HCT116 (cell line): ENCODE results near the gene STK24. TPM values are rescaled to one million over a fixed set of nuclear protein-coding genes. Genes with fewer than 3 reads are reported as not detected.

Source experiments
- ATAC-seq: fragments of 200-7000 bp; cut with Tn5 transposase; 2 replicates; pipeline ENCODE4 v1.9.1; 2020; ENCODE audit warnings: mild to moderate bottlenecking, moderate library complexity
- BruUV-seq: library from RNA; stranded (reverse); fragments of 400-500 nt; replicated peaks from 2 replicates; lab custom pipeline; 2021; lab: Mats Ljungman, UMichigan
- CTCF ChIA-PET: fragments of 300-600 bp; sonication (Branson Sonifier 250); formaldehyde crosslinking; loops from one replicate; lab custom pipeline; 2021; ENCODE audit warnings: antibody characterized with exemption; lab: Charles Lee
- POLR2A ChIA-PET: fragments of 300-600, 350-600 bp; sonication (Branson Sonifier 250); formaldehyde crosslinking; loops from one replicate; lab custom pipeline; 2021; ENCODE audit warnings: antibody characterized with exemption; lab: Charles Lee
- RAD21 ChIA-PET, 2 experiments: fragments of 300-600 bp; sonication (Branson Sonifier 250); formaldehyde crosslinking; loops; one replicate each; lab custom pipeline; 2023; ENCODE audit warnings: low total read pairs in 2 of 2; ENCODE audit not compliant: uncharacterized antibody in 2 of 2, unreplicated experiment in 2 of 2, low non-redundant PET in 1 of 2; lab: Charles Lee
- DNase-seq: peaks from one replicate; pipeline ENCODE4 v3.0.0-alpha.2; 2010; ENCODE audit warnings: low read depth, low spot score
- H2AFZ ChIP-seq: fragments of 200-600 bp; shearing (Covaris generic), sonication (generic); 2 replicates; pipeline ENCODE4 v1.6.1; 2017; ENCODE audit warnings: low read depth, mixed run types, mixed read lengths, antibody characterized with exemption, low read length; ENCODE audit not compliant: poor library complexity, severe bottlenecking
- H3K27ac ChIP-seq: 2 replicates; pipeline ENCODE4 v1.5.1; 2012; ENCODE audit warnings: low read depth, low read length
- H3K27me3 ChIP-seq: fragments of 200-600 bp; sonication (generic); 2 replicates; pipeline ENCODE4 v1.6.1; 2016; ENCODE audit warnings: mixed run types, low read length, mixed read lengths; ENCODE audit not compliant: insufficient read depth
- H3K36me3 ChIP-seq, 2 experiments: fragments of 200-500 bp in 1 of 2; fragments of 200-600 bp in 1 of 2; sonication (Bioruptor generic) in 1 of 2; sonication (generic) in 1 of 2; 2 replicates each; pipeline versions ENCODE4 v1.5.1 to v1.6.1; 2014 to 2016; ENCODE audit warnings: low read length in 2 of 2, inconsistent platforms in 1 of 2, mixed read lengths in 1 of 2, mixed run types in 1 of 2; ENCODE audit not compliant: insufficient read depth in 2 of 2, control insufficient read depth in 1 of 2
- H3K4me1 ChIP-seq, 2 experiments: fragments of 200-600 bp in 1 of 2; sonication (generic) in 1 of 2; 2 replicates each; pipeline versions ENCODE4 v1.5.1 to v1.6.1; 2012 to 2017; ENCODE audit warnings: low read length in 2 of 2, inconsistent platforms in 1 of 2, mild to moderate bottlenecking in 1 of 2, mixed read lengths in 1 of 2, mixed run types in 1 of 2, moderate library complexity in 1 of 2; ENCODE audit not compliant: insufficient read depth in 2 of 2, control insufficient read depth in 1 of 2
- H3K4me2 ChIP-seq: fragments of 200-600 bp; sonication (generic); 2 replicates; pipeline ENCODE4 v1.6.1; 2017; ENCODE audit warnings: mixed run types, low read length, mixed read lengths
- H3K4me3 ChIP-seq, 2 experiments: fragments of 200-600 bp in 1 of 2; sonication (generic) in 1 of 2; replicated peaks in 1 of 2; 2 replicates each; pipeline ENCODE4 v1.5.1; 2011 to 2016; ENCODE audit warnings: low read length in 2 of 2, control low read depth in 1 of 2, low read depth in 1 of 2, mild to moderate bottlenecking in 1 of 2, mixed read lengths in 1 of 2, mixed run types in 1 of 2
- H3K79me2 ChIP-seq: fragments of 200-600 bp; sonication (generic); 2 replicates; pipeline ENCODE4 v1.6.1; 2017; ENCODE audit warnings: mild to moderate bottlenecking, mixed run types, low read length, moderate library complexity, mixed read lengths; ENCODE audit not compliant: insufficient read depth
- H3K9ac ChIP-seq: fragments of 200-600 bp; sonication (generic); 2 replicates; pipeline ENCODE4 v1.6.1; 2016; ENCODE audit warnings: low read length, mixed read lengths
- H3K9me2 ChIP-seq: fragments of 200-600 bp; sonication (generic), shearing (Covaris generic); 2 replicates; pipeline ENCODE4 v1.6.1; 2017; ENCODE audit warnings: mixed run types, mild to moderate bottlenecking, moderate library complexity; ENCODE audit not compliant: insufficient read depth
- H3K9me3 ChIP-seq, 2 experiments: fragments of 200-500 bp in 1 of 2; fragments of 200-600 bp in 1 of 2; sonication (Bioruptor generic) in 1 of 2; sonication (generic) in 1 of 2; 2 replicates each; pipeline ENCODE4 v1.6.1; 2014 to 2017; ENCODE audit warnings: low read length in 2 of 2, mixed read lengths in 2 of 2, inconsistent platforms in 1 of 2, low read depth in 1 of 2, mild to moderate bottlenecking in 1 of 2, mixed run types in 1 of 2, moderate library complexity in 1 of 2; ENCODE audit not compliant: control insufficient read depth in 1 of 2, insufficient read depth in 1 of 2
- H4K20me1 ChIP-seq: fragments of 200-600 bp; sonication (generic), shearing (Covaris generic); 2 replicates; pipeline ENCODE4 v1.6.1; 2017; ENCODE audit warnings: mixed run types, mild to moderate bottlenecking, moderate library complexity; ENCODE audit not compliant: insufficient read depth
- CBX3 ChIP-seq: IDR thresholded peaks from 2 replicates; pipeline ENCODE4 v1.6.1; 2012; ENCODE audit warnings: low read depth
- CEBPB ChIP-seq: IDR thresholded peaks from 2 replicates; pipeline ENCODE4 v1.6.1; 2012; ENCODE audit warnings: low read depth
- EZH2 ChIP-seq: fragments of 200-600 bp; sonication (generic); IDR thresholded peaks from 2 replicates; pipeline ENCODE4 v1.6.1; 2017; ENCODE audit warnings: antibody characterized with exemption, mixed run types
- FOSL1 ChIP-seq: IDR thresholded peaks from 2 replicates; pipeline ENCODE4 v1.6.1; 2012; ENCODE audit warnings: low read depth
- JUND ChIP-seq: IDR thresholded peaks from 2 replicates; pipeline ENCODE4 v1.6.1; 2012
- RAD21 ChIP-seq: IDR thresholded peaks from 2 replicates; pipeline ENCODE4 v1.6.1; 2012; ENCODE audit warnings: low read depth, mild to moderate bottlenecking
- SIN3A ChIP-seq: IDR thresholded peaks from 2 replicates; pipeline ENCODE4 v1.6.1; 2012; ENCODE audit warnings: low read depth
- SP1 ChIP-seq: IDR thresholded peaks from 2 replicates; pipeline ENCODE4 v1.6.1; 2012; ENCODE audit warnings: low read depth
- SRF ChIP-seq: IDR thresholded peaks from 2 replicates; pipeline ENCODE4 v1.6.1; 2012; ENCODE audit warnings: low read depth
- YY1 ChIP-seq: IDR thresholded peaks from 2 replicates; pipeline ENCODE4 v1.6.1; 2011; ENCODE audit warnings: low read length, low read depth, moderate library complexity, mild to moderate bottlenecking; ENCODE audit not compliant: insufficient replicate concordance; ENCODE audit errors: extremely low read depth
- ZNF274 ChIP-seq: fragments of 200-500 bp; sonication (Bioruptor generic); IDR thresholded peaks from 2 replicates; pipeline ENCODE4 v1.6.1; 2014; ENCODE audit warnings: mild to moderate bottlenecking, low read depth, low read length, inconsistent platforms
- intact Hi-C: fragments of 100-400 bp; cut with micrococcal nuclease; formaldehyde crosslinking; loops from 2 replicates; pipeline ENCODE4 v1.10.0; 2022
- total RNA-seq: library from RNA; stranded (reverse); gene quantifications from one replicate; pipeline ENCODE4 v1.2.1, GENCODE V29; 2021; ENCODE audit not compliant: unreplicated experiment
- TF ChIP-seq, protein P1 (sequence below): IDR thresholded peaks from 2 replicates; pipeline ENCODE4 v1.6.1; 2011; ENCODE audit warnings: mild to moderate bottlenecking, low read length, moderate library complexity; ENCODE audit not compliant: insufficient replicate concordance; ENCODE audit errors: extremely low read depth
- TF ChIP-seq, protein P2 (sequence below): IDR thresholded peaks from 2 replicates; pipeline ENCODE4 v1.6.1; 2012

STK24 gene
- total RNA-seq, 1 experiment from 2014 or later, result 137 TPM

DNA sequence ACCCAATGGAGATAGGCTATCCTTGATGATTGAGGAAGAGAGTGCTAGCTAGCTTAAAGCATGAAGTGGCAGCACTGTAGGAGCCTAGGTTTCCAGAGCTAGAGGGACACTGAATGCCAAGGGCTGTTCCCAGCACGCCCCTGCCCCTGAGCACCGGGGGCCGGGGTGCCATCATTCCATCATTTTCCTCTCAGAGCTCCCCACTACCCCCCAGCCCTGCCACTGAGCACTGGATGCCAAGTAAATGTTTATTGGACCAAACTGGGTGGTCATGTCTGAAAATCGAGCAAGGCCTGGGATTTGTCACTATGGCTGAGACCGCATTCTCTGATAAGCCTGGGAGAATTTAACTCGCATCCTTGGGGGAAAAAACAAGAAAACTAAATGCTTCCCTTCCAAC, 142.8 kb downstream of the STK24 start:
- ChIA-PET POLR2A (no interaction called here), CTCF (interaction anchor here (1.5 kb wide), 1 partner anchor 14 kb away, joined by 3 read pairs; no protein-coding TSS in a partner anchor), RAD21 (no interaction called here)
- Histone ChIP-seq H3K79me2 (no peaks in the 10 kb centered on the region), H2AFZ (no peak overlapping the region), H3K27me3 (no peaks in the 10 kb centered on the region), H3K4me1 (peaks cover 0 to 4% of the 10 kb centered on the region in 2 experiments; a peak in 1 of 4 replicates), H3K9ac (no peak overlapping the region), H3K4me3 (no peak overlapping the region), H3K9me2 (no peaks in the 10 kb centered on the region), H3K9me3 (no peaks in the 10 kb centered on the region), H3K36me3 (no peaks in the 10 kb centered on the region), H3K27ac (no peak overlapping the region), H3K4me2 (no peak overlapping the region), H4K20me1 (no peaks in the 10 kb centered on the region)
- ATAC-seq (no peak), DNase-seq (no peak)
- intact Hi-C loops, result no loop called here
- TF ChIP-seq YY1 (no peak), CEBPB (no peak), SIN3A (no peak), SRF (no peak), EZH2 (no peak), JUND (no peak), ZNF274 (no peak), RAD21 (no peak), SP1 (no peak), FOSL1 (no peak), CBX3 (no peak)
- TF ChIP-seq, protein P1, sequence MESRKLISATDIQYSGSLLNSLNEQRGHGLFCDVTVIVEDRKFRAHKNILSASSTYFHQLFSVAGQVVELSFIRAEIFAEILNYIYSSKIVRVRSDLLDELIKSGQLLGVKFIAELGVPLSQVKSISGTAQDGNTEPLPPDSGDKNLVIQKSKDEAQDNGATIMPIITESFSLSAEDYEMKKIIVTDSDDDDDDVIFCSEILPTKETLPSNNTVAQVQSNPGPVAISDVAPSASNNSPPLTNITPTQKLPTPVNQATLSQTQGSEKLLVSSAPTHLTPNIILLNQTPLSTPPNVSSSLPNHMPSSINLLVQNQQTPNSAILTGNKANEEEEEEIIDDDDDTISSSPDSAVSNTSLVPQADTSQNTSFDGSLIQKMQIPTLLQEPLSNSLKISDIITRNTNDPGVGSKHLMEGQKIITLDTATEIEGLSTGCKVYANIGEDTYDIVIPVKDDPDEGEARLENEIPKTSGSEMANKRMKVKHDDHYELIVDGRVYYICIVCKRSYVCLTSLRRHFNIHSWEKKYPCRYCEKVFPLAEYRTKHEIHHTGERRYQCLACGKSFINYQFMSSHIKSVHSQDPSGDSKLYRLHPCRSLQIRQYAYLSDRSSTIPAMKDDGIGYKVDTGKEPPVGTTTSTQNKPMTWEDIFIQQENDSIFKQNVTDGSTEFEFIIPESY, result no peak
- TF ChIP-seq, protein P2, sequence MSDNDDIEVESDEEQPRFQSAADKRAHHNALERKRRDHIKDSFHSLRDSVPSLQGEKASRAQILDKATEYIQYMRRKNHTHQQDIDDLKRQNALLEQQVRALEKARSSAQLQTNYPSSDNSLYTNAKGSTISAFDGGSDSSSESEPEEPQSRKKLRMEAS, result no peak
- BruUV-seq, result no TSS peak
